Measurements from ENCODE around the gene TACSTD2. TPM values are rescaled to one million over a fixed set of nuclear protein-coding genes. Genes with fewer than 3 reads are reported as not detected.

The TACSTD2 gene
- total RNA-seq, 1 experiment from 2014 or later = 12.2 TPM

GRCh38 chr1:58570094-58570493 lies 7.0 kb downstream of the TACSTD2 start:
- H2AFZ ChIP-seq (ENCODE audit: low read depth, low read length, poor library complexity, severe bottlenecking) = no peak overlapping the region
- no peaks in the 10 kb centered on the region for H3K36me3 ChIP-seq (ENCODE audit: control insufficient read depth in 1 of 2, insufficient read depth in 2 of 2, low read length in 2 of 2)
- POLR2A ChIA-PET = no interaction called here
- H3K9me2 ChIP-seq (ENCODE audit: insufficient read depth) = no peaks in the 10 kb centered on the region
- no peak for ATAC-seq
- no peak for TF ChIP-seq JUND (IDR thresholded peaks at IDR 0.05)
- no peak for TF ChIP-seq EZH2 (IDR thresholded peaks at IDR 0.05)
- TF ChIP-seq, protein P1, sequence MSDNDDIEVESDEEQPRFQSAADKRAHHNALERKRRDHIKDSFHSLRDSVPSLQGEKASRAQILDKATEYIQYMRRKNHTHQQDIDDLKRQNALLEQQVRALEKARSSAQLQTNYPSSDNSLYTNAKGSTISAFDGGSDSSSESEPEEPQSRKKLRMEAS (IDR thresholded peaks at IDR 0.05) = no peak
- no peak for TF ChIP-seq CEBPB (IDR thresholded peaks at IDR 0.05; ENCODE audit: low read depth)
- TF ChIP-seq RAD21 (IDR thresholded peaks at IDR 0.05; ENCODE audit: low read depth) = no peak
- no peak for TF ChIP-seq ZFX (IDR thresholded peaks at IDR 0.05)
- TF ChIP-seq, protein P2, sequence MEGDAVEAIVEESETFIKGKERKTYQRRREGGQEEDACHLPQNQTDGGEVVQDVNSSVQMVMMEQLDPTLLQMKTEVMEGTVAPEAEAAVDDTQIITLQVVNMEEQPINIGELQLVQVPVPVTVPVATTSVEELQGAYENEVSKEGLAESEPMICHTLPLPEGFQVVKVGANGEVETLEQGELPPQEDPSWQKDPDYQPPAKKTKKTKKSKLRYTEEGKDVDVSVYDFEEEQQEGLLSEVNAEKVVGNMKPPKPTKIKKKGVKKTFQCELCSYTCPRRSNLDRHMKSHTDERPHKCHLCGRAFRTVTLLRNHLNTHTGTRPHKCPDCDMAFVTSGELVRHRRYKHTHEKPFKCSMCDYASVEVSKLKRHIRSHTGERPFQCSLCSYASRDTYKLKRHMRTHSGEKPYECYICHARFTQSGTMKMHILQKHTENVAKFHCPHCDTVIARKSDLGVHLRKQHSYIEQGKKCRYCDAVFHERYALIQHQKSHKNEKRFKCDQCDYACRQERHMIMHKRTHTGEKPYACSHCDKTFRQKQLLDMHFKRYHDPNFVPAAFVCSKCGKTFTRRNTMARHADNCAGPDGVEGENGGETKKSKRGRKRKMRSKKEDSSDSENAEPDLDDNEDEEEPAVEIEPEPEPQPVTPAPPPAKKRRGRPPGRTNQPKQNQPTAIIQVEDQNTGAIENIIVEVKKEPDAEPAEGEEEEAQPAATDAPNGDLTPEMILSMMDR (IDR thresholded peaks at IDR 0.05 in 2 of 3, conservative IDR thresholded peaks at IDR 0.05 in 1 of 3; ENCODE audit: borderline replicate concordance in 1 of 3, insufficient read depth in 1 of 3, low read depth in 2 of 3, low read length in 2 of 3) = no peak
- no peak for TF ChIP-seq SIN3A (IDR thresholded peaks at IDR 0.05; ENCODE audit: low read depth)
- TF ChIP-seq, protein P3, sequence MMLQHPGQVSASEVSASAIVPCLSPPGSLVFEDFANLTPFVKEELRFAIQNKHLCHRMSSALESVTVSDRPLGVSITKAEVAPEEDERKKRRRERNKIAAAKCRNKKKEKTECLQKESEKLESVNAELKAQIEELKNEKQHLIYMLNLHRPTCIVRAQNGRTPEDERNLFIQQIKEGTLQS (IDR thresholded peaks at IDR 0.05) = no peak
- no peak for TF ChIP-seq POLR2AphosphoS5 (IDR thresholded peaks at IDR 0.05; ENCODE audit: low read depth, low read length)
- TF ChIP-seq YY1 (IDR thresholded peaks at IDR 0.05; ENCODE audit: extremely low read depth, insufficient replicate concordance, low read depth, low read length) = no peak
- TF ChIP-seq TCF7L2 (IDR thresholded peaks at IDR 0.05; ENCODE audit: borderline replicate concordance, extremely low read depth, insufficient read depth, insufficient read length) = no peak
- TF ChIP-seq SRF (IDR thresholded peaks at IDR 0.05; ENCODE audit: low read depth) = no peak
- no peak for TF ChIP-seq POLR2A (IDR thresholded peaks at IDR 0.05; ENCODE audit: borderline replicate concordance, extremely low read depth, insufficient read depth, insufficient read length)
- no peak for TF ChIP-seq EGR1 (IDR thresholded peaks at IDR 0.05; ENCODE audit: low read depth)
- no peak for TF ChIP-seq FOSL1 (IDR thresholded peaks at IDR 0.05; ENCODE audit: low read depth)
- no peak for TF ChIP-seq REST (IDR thresholded peaks at IDR 0.05; ENCODE audit: low read depth)
- no peak for DNase-seq (ENCODE audit: low read depth, low spot score)
- intact Hi-C loops (cut with micrococcal nuclease) = no loop called here
- no TSS peak for BruUV-seq (replicated peaks)
- H3K79me2 ChIP-seq (ENCODE audit: insufficient read depth, low read length) = no peaks in the 10 kb centered on the region
- no peaks in the 10 kb centered on the region for H3K27me3 ChIP-seq (ENCODE audit: insufficient read depth, low read length)
- no peaks in the 10 kb centered on the region for H3K9me3 ChIP-seq (ENCODE audit: control insufficient read depth in 1 of 2, insufficient read depth in 1 of 2, low read depth in 1 of 2, low read length in 2 of 2)
- H4K20me1 ChIP-seq (ENCODE audit: insufficient read depth) = no peaks in the 10 kb centered on the region
- H3K9ac ChIP-seq (ENCODE audit: low read length) = no peak overlapping the region
- H3K4me1 ChIP-seq (ENCODE audit: control insufficient read depth in 1 of 2, insufficient read depth in 2 of 2, low read length in 2 of 2) = peaks cover 8 to 37% of the 10 kb centered on the region in 2 experiments
- CTCF ChIA-PET = no interaction called here
- RAD21 ChIA-PET (ENCODE audit: low non-redundant PET in 1 of 2, low total read pairs in 2 of 2, uncharacterized antibody in 2 of 2, unreplicated experiment in 2 of 2) = no interaction called here
- H3K4me3 ChIP-seq (replicated peaks in 1 of 2; ENCODE audit: low read depth in 1 of 2, low read length in 2 of 2) = no peak overlapping the region
- no peak overlapping the region for H3K4me2 ChIP-seq (ENCODE audit: low read length)
- no peak overlapping the region for H3K27ac ChIP-seq (ENCODE audit: low read depth, low read length)
